GM19463 (cell line): Measurements from ENCODE around the gene E2F8.

Experiments used
- ATAC-seq: cut with Tn5 transposase; IDR thresholded peaks from one replicate; pipeline ENCODE4 v1.9.1; 2021; ENCODE audit warnings: mild to moderate bottlenecking, moderate library complexity; ENCODE audit not compliant: unreplicated experiment

Gene E2F8

GRCh38 chr11:19191530-19192169 is 49.1 kb downstream of the E2F8 start:
- ATAC-seq, result no peak

GRCh38 chr11:19187833-19188258 is 52.9 kb downstream of the E2F8 start:
- ATAC-seq, result no peak

GRCh38 chr11:19187114-19187832 is 53.5 kb downstream of the E2F8 start:
- no peak for ATAC-seq

GRCh38 chr11:19185516-19186052 is 55.2 kb downstream of the E2F8 start:
- ATAC-seq, result no peak

DNA sequence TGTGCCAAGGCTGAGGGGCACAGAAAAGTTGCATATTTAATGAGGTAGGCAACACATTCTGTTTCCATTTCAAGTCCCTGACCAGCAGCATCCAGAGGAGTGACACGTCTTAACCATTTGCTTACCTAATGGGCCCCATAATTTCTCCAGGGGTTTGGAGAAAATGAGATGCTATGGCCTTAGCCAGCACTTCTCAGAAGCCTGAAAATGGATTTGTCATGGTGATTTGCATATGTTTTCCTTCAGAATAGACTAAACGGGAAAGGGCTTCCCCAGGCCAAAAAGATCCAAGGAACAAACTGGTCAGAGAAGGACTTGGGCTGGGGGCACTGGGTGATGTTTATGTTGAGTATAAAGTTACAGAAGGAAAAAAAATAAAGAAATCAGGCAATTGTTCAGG is 55.7 kb downstream of the E2F8 start:
- ATAC-seq, result no peak

DNA sequence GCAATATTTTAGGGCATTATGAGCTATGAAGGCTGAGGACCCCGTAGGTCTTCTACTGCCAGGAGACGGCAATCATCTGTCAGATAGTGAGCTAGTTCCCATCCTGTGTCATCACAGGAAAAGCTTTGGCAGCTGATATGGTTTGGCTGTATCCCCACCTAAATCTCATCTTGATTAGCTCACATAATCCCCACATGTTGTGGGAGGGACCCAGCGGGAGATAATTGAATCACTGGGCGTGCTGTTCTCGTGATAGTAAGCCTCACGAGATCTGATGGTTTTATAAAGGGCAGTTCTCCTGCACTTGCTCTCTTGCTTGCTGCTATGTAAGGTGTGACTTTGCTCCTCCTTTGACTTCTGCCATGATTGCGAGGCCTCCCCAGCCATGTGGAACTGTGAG is 57.1 kb downstream of the E2F8 start:
- ATAC-seq, result no peak

- no peak for ATAC-seq
Measured at GRCh38 chr11:19181531-19182261, 59.0 kb downstream of the E2F8 start.

- no peak for ATAC-seq
Measured at GRCh38 chr11:19176629-19177186, 64.0 kb downstream of the E2F8 start.
